MCF 10A (cell line): ENCODE results near the gene DPPA5. TPM values are rescaled to one million over a fixed set of nuclear protein-coding genes. Genes with fewer than 3 reads are reported as not detected.

Source experiments
- BruUV-seq: library from RNA; stranded (reverse); fragments of 400-500 nt; replicated peaks from 2 replicates; lab custom pipeline; 2021; lab: Mats Ljungman, UMichigan
- CTCF ChIA-PET: fragments of 300-600 bp; sonication (Branson Sonifier 250); formaldehyde crosslinking; extraction: SDS; loops from one replicate; lab custom pipeline; 2021; ENCODE audit warnings: antibody characterized with exemption, inconsistent platforms; lab: Yijun Ruan, JAX
- POLR2A ChIA-PET: fragments of 300-600, 350-650 bp; sonication (Branson Sonifier 250); formaldehyde crosslinking; extraction: SDS; loops from one replicate; lab custom pipeline; 2020; ENCODE audit warnings: antibody characterized with exemption, inconsistent platforms; lab: Yijun Ruan, JAX
- DNase-seq: peaks from one replicate; pipeline ENCODE4 v3.0.0-alpha.2; 2018; ENCODE audit not compliant: unreplicated experiment
- H3K27ac Mint-ChIP-seq: one replicate; pipeline ENCODE4 v1.8.0; 2022; ENCODE audit warnings: mild to moderate bottlenecking, low read depth, mixed read lengths; ENCODE audit not compliant: unreplicated experiment
- H3K27me3 Mint-ChIP-seq: one replicate; pipeline ENCODE4 v1.8.0; 2022; ENCODE audit warnings: mixed read lengths; ENCODE audit not compliant: insufficient read depth, unreplicated experiment
- H3K36me3 Mint-ChIP-seq: one replicate; pipeline ENCODE4 v1.8.0; 2022; ENCODE audit warnings: mild to moderate bottlenecking, moderate library complexity, mixed read lengths; ENCODE audit not compliant: insufficient read depth, unreplicated experiment
- H3K4me1 Mint-ChIP-seq: one replicate; pipeline ENCODE4 v1.8.0; 2022; ENCODE audit warnings: mixed read lengths; ENCODE audit not compliant: insufficient read depth, unreplicated experiment
- H3K4me3 Mint-ChIP-seq: one replicate; pipeline ENCODE4 v1.8.0; 2022; ENCODE audit warnings: mild to moderate bottlenecking, moderate library complexity, mixed read lengths; ENCODE audit not compliant: unreplicated experiment
- H3K9me3 Mint-ChIP-seq: one replicate; pipeline ENCODE4 v1.8.0; 2022; ENCODE audit warnings: mixed read lengths; ENCODE audit not compliant: unreplicated experiment
- CTCF ChIP-seq: fragments of 200-600 bp; IDR thresholded peaks from one replicate; pipeline ENCODE4 v1.8.0; 2022; ENCODE audit warnings: antibody characterized with exemption, mild to moderate bottlenecking; ENCODE audit not compliant: unreplicated experiment
- intact Hi-C: fragments of 100-400 bp; cut with micrococcal nuclease; formaldehyde crosslinking; loops from 2 replicates; pipeline ENCODE4 v1.14.1; 2022
- total RNA-seq: library from RNA; stranded (reverse); gene quantifications from 2 replicates; pipeline ENCODE4 v1.2.3, GENCODE V29; 2022

The DPPA5 gene
- total RNA-seq, 1 experiment from 2014 or later, result not detected

GRCh38 chr6:73340048-73340447 lies 14.0 kb downstream of the DPPA5 start:
- H3K4me3 Mint-ChIP-seq, result no peak overlapping the region
- POLR2A ChIA-PET, result no interaction called here
- H3K4me1 Mint-ChIP-seq, result no peaks in the 10 kb centered on the region
- no peak for DNase-seq
- no peak overlapping the region for H3K27ac Mint-ChIP-seq
- TF ChIP-seq CTCF, result no peak
- no TSS peak for BruUV-seq
- H3K9me3 Mint-ChIP-seq, result no peaks in the 10 kb centered on the region
- CTCF ChIA-PET, result interaction anchor here (0.9 to 2.6 kb wide), 3 partner anchors 13 to 54 kb away, joined by 3 to 12 read pairs (median 4); no protein-coding TSS in a partner anchor
- no peaks in the 10 kb centered on the region for H3K27me3 Mint-ChIP-seq
- no peaks in the 10 kb centered on the region for H3K36me3 Mint-ChIP-seq
- intact Hi-C loops, result no loop called here

GRCh38 chr6:73339340-73339739 lies 14.7 kb downstream of the DPPA5 start:
- BruUV-seq, result no TSS peak
- Mint-ChIP-seq H3K27ac (no peak overlapping the region), H3K9me3 (no peaks in the 10 kb centered on the region), H3K4me3 (no peak overlapping the region), H3K4me1 (no peaks in the 10 kb centered on the region), H3K36me3 (no peaks in the 10 kb centered on the region), H3K27me3 (no peaks in the 10 kb centered on the region)
- peak; percentile 27 for DNase-seq
- ChIA-PET POLR2A (no interaction called here), CTCF (interaction anchor here (0.6 to 2.0 kb wide), 3 partner anchors 12 to 1232 kb away, joined by 3 to 7 read pairs (median 5); no protein-coding TSS in a partner anchor)
- intact Hi-C loops, result no loop called here
- no peak for TF ChIP-seq CTCF

DNA sequence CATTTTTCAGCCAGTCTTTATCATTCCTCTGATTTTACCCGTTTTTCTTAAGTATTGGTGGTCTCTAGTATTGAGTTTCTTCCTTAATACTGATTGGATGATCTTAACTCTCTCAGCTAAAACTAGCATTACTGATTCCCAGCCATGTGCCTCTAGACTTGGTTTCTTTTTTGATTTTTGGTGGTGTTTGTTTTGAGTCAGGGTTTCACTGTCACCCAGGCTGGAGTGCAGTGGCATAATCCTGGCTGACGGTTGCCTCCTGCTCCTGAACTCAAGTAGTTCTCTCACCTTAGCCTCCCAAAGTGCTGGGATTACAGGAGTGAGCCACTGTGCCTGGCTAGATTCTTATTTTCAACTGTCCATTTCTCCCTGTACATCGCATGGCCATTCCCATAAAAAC lies 24.9 kb downstream of the DPPA5 start:
- Mint-ChIP-seq H3K4me3 (no peak overlapping the region), H3K27ac (no peak overlapping the region), H3K4me1 (peaks cover 5% of the 10 kb centered on the region), H3K27me3 (peaks cover 13% of the 10 kb centered on the region), H3K36me3 (no peaks in the 10 kb centered on the region), H3K9me3 (no peaks in the 10 kb centered on the region)
- intact Hi-C loops, result loop anchor here (10.0 kb wide), 1 partner anchor 704 kb away; the partner anchor contains the start of gene KCNQ5
- BruUV-seq, result no TSS peak
- POLR2A ChIA-PET, result no interaction called here
- CTCF ChIA-PET, result interaction anchor here (0.6 to 6.5 kb wide), 8 partner anchors 13 to 917 kb away, joined by 3 to 97 read pairs (median 5); no protein-coding TSS in a partner anchor
- no peak for TF ChIP-seq CTCF
- no peak for DNase-seq

GRCh38 chr6:73328790-73329189 lies 25.3 kb downstream of the DPPA5 start:
- H3K4me3 Mint-ChIP-seq, result no peak overlapping the region
- intact Hi-C loops, result loop anchor here (10.0 kb wide), 1 partner anchor 704 kb away; the partner anchor contains the start of gene KCNQ5
- BruUV-seq, result no TSS peak
- no peak overlapping the region for H3K27ac Mint-ChIP-seq
- peaks cover 5% of the 10 kb centered on the region for H3K4me1 Mint-ChIP-seq
- no peak for TF ChIP-seq CTCF
- ChIA-PET CTCF (interaction anchor here (0.6 to 6.5 kb wide), 16 partner anchors 12 to 1169 kb away, joined by 3 to 97 read pairs (median 6); no protein-coding TSS in a partner anchor), POLR2A (no interaction called here)
- no peaks in the 10 kb centered on the region for H3K36me3 Mint-ChIP-seq
- H3K9me3 Mint-ChIP-seq, result no peaks in the 10 kb centered on the region
- DNase-seq, result no peak
- peaks cover 13% of the 10 kb centered on the region for H3K27me3 Mint-ChIP-seq
